Hematopoietic multipotent progenitor cell treated with erythropoietin and hydrocortisone succinate and interleukin-3 and kit ligand, for 17 days (in vitro differentiated cells): Measurements from ENCODE around the gene SNUPN.
A peak's percentile ranks its signal among the peaks of the same experiment; 100 is the strongest.

ENCODE experiments used
- DNase-seq: peaks from one replicate; pipeline ENCODE4 v3.0.0-alpha.2; 2015; ENCODE audit warnings: low spot score

SNUPN gene

DNA sequence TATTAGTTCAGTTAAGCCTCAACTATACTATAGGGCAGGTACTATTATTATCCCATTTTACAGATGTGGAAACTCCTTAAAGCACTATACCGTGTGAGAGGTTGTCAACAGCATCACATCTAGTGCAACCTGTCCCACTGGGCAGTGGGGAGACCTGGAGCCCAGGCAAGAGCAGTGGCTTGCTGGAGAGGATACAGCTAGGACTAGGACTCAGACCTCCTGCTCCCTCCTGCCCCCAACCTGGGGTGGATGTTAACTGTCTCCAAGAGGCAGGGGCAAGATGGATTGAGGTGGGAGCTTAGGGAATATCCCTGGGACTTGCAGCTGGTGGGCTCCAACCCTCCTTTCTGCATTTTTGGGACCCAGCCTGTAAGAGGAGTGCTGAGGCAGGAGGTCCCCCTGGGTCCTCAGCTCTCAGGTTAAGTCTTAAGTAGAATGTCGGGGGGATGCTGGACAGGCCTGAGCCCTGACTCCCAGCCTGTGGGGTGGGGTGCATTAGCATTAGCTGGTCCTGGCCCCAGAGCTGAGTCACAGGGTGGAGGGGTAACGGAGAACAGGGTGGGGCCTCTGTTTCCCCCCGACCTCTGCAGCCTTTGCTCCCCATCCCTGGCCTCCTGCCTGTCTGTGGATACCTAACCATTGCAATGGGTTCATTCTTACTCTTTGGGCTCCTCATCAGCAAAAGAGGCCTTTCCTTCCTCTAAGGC is 28.8 kb upstream of the SNUPN start:
- DNase-seq: no peak

DNA sequence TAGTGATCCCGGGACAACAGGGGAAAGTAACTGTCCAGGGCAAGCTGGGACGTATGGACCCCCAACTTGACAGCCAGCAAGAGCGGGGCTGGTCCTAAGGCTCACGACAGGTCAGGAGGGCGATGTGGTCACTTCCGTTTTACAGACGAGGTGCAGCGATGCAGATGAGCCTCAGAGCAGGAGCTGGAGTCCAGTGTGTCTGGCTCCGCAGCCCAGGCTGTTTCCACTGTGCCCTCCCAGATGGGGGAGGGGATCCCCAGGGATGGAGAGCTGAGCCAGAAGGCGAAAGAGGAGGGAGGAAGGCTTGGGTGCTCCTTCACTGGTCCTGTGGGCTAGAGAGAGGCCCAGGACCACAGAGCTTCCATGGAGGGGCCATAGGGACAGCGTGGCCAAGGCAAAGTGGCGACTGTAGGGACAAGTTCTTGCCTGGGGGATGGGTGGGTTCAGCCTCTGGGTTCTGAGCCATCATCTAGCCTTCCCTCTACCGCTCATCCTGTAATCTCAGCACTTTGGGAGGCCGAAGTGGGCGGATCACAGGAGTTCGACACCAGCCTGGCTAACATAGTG is 27.9 kb upstream of the SNUPN start:
- no peak for DNase-seq

DNA sequence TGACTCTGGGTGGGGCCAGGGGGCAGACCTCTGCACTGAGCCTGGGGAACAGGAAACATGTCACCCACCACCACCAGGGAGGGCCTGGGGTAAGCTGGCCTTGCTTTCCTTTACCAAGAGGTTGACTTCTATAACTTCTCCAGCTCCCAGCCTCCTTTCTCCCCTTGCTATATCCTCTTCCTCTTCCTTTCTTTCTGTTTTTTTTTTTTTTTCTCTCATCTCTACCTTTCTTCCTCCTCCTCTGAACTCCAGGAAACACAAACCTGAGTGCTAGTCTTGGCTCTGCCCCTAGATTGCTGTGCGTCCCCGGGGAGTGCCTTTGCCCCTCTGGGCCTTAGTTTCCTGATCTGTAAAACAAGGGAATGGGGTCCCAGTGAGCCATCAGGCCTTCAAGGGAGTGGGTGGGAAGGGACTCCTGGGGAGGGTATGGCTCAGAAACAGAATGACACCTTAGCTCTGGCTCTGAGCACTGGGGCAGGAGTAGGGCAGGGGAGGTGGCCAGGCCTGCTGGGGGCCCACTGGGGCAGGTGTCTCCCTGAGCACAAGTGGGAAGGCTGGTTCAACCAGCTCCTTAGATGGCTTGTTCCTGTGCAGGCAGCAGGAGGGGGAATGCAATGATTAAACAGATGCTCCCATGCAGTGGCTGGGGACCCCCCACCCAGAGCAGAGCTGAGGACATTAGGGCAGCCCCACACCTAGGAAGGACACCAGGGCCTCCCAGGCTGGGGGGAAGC is 26.5 kb upstream of the SNUPN start:
- DNase-seq: no peak

DNA sequence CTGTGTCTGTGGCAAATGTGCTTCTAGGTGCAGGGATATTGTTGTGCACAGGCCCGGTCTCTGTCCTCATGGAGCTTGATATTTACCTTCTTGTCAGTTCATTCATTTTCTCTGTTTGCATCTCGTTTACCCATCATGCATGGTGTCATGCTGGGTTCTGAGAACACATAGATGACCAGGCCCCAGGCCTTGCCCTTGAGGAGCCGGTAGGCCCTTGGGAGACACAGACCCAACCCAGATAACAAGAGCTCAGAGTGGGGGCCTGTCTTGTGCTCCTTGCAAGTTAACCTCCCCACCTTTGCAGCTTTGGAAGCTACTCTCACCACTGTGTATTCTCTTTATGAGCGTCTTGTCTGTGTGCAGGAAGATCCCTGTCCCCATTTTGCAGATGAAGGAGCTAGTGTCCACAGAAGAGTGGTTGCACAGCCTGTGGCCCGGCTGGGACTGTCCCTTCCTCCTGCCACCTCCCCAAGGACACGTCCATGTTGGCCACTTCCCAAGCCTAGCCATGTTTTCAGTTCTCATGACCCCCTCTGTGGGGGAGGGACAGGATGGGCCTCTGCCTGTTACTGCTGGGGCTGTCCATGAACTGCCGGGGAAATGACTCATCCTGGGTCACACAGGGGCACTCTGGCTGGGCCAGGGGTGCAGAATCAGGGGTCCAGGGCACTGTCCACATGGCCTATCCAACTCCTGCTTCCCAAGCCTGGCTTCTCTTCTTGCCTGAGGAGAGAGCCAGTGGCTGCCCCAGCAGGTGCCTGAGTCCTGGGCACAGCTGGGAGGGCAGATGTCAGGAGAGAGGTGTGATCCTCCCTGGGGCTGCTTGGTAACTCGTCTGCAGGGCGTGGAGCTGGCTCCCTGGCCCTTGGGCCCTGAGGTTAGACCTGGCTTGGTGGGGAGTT is 25.6 kb upstream of the SNUPN start:
- no peak for DNase-seq

DNA sequence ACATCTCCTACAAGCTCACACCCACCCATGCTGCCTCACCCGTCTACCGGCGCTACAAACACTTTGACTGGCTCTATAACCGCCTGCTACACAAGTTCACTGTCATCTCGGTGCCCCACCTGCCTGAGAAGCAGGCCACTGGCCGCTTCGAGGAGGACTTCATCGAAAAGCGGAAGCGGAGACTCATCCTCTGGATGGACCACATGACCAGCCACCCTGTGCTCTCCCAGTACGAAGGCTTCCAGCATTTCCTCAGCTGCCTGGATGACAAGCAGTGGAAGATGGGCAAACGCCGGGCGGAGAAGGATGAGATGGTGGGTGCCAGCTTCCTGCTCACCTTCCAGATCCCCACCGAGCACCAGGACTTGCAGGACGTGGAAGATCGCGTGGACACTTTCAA is 24.3 kb upstream of the SNUPN start:
- no peak for DNase-seq

DNA sequence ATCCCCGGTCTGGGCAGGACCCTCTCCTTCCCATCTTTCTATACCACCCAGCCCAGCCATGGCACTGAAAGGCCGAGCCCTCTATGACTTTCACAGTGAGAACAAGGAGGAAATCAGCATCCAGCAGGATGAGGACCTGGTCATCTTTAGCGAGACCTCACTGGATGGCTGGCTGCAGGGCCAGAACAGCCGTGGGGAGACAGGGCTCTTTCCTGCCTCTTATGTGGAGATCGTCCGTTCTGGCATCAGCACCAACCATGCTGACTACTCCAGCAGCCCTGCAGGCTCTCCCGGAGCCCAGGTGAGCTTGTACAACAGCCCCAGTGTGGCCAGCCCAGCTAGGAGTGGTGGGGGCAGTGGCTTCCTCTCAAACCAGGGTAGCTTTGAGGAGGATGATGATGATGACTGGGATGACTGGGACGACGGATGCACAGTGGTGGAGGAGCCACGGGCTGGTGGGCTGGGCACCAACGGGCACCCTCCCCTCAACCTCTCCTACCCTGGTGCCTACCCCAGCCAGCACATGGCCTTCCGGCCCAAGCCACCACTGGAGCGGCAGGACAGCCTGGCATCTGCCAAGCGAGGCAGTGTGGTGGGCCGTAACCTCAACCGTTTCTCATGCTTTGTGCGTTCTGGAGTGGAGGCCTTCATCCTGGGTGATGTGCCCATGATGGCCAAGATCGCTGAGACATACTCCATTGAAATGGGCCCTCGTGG is 23.7 kb upstream of the SNUPN start:
- DNase-seq: no peak

DNA sequence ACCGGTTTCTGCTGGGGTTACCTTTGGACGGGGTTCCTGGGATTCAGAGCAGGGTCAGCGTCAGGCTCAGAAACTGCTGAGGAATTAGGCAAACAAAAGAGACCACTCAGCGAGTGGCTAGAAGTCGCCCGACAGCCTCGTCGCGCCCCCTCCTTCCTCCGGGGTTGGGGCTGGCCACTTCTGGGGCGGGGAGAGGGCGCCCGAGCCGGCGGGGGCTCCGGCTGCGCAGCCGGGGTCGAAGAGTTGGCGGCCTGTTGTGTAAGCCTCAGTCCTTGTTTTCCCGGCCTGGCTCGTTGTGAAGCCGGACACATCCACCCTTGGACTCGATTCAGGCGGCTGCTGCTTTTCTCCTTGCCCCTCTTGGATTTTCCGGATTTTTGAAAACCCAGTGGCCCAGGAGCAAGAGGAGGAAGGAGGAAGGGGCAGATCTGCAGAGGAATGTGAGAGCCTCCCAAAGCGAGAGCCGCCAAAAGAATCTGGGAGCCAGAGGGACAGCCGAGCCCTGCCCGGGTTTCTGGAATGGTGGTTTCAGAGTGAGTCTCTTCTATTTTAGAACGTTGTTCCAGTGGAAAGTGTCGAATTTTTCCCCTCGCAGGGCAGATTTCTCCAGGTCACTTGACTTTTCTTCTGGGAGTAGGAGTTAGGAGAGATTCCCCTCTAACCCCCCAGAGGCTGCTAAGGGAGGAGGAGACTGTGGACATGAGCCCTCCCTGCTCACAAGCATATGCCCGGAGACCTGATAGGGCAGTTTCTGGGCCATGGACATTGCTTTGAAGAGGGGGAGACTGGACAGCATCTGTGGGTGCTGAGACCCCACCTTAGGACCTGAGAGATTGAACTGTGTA is 22.9 kb upstream of the SNUPN start:
- no peak for DNase-seq

DNA sequence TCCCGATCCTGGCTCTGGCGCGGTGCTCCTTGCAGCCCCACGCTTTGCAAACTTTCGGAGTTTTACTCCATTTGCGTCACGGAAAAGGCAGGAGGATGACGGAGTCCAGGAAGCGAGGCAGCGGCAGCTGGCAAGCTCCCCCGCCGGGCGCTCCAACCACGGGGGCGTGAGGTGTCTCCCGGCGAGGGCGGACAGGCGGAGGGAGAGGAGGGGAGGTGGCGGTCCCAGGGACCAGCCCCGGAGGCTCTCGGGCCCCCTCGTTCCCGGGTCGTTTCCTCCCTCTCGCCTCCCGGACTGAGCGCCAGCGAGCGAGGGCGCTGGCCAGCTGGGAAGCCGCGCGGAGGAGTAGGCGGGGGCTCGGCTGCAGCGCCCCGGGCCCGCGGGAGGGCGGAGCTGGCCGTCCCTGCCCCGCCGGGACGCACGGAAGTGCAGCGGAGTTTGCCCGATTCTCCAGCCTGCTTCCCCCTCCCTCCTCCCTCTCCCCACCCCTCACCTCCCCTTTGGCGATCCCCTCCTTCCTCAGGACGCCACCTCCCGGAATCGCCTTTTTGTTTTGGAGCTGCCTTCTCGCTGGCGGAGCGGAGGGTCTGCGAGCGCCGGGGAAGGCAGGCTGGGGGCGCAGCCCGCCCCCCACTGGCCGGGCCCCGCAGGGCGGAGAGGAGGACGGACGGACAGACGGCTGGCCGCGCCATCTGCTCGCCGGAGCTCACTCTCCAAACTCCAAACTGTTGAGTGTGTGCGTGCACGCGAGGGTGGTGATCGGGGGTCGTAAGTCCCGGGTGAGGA is 22.0 kb upstream of the SNUPN start, which contains the start of gene SNX33:
SNX33 (plus strand) TSS at position 543 of the 786 bp plus-strand sequence. CDS start 1,191 bp downstream, outside the sequence.
- no peak for DNase-seq

DNA sequence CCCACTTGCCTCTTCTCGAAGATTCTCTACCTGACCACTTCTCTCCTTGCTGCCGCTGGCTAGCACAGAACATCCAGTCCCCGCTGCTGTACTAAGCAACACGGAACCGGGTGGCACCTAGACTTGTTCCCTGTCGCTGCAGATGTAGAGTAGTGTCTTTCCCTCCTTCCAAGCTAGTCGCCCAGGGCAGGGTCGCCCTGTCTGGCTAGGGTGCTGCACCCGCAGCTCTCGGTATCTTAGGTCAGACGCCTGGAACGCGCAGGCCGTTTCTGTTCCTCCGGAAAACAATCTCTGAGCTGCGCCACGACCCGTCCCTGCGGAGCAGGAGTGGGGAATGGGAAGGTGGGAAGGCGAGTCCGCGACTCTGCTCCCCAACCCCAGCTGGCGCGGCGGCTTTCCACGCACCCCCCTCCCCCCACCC is 21.4 kb upstream of the SNUPN start:
- DNase-seq: no peak

DNA sequence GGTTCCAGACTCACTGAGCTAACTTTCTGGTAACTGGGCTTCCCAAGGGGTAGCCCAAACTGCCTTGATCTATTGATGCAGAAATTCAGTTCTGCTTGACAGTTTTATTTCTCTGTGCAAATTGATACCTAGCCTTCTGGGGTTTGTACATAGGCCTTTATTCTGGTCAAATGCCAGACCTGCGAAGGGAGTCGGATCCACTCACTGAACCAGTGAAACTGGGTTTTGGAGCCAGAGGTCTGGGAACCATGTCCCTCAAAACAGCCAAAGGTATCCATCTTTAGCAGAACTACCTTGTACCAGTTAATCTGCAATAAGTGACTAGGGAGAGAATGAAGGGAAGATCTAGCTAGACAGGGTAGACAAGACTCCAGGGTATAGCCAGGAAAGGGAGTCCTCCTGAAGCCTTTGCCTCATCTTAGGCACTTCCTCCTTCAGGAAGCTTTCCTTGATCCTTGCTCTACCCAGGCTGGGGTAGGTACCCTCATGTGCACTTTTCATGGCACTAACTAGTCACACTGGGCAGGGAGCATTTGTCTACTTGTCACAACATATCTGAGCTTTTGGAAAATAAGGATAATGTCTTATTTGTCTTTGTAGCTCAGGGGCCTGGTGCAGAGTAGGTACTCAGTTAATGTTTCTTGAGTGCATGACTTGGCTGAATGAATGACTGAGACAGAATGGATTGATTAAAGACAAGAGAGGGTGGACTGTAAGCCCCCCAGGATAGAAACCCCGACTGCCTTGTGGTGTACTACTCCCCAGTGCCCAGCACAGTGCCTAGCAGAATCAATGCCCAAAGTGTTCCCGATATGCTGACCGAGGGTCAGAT is 20.8 kb upstream of the SNUPN start:
- no peak for DNase-seq

DNA sequence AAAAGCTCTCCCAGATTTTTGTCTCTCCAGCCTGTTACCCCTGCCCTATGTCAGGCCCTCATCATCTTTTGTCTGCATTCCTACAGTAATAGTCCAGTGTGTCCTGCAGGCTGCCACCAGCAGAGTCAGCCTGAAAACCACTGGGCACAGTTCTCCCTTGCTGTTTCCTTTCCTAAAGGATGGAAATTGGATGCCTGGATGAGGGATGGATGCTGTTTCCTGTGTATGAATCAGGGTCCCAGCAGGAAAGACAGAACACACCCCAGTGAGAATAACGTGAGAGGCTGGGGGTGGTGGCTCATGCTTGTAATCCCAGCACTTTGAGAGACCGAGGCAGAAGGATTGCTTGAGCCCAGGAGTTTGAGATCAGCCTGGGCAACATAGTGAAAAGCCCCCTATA is 18.9 kb upstream of the SNUPN start:
- no peak for DNase-seq

DNA sequence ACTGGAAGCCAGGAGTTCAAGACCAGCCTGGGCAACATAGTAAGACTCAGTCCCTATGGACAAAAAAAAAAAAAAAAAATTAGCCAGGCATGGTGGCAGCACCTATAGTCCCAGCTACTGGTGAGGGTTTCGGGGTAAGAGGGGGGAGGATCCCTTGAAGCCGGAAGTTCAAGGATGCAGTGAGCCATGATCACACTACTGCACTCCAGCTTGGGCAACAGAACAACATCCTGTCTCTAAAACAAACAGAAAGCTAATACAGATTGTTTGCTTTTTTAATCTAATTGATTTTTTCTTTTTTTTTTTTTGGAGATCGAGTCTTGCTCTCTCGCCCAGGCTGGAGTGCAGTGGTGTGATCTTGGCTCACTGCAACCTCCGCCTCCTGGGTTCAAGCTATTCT is 16.1 kb upstream of the SNUPN start:
- no peak for DNase-seq

DNA sequence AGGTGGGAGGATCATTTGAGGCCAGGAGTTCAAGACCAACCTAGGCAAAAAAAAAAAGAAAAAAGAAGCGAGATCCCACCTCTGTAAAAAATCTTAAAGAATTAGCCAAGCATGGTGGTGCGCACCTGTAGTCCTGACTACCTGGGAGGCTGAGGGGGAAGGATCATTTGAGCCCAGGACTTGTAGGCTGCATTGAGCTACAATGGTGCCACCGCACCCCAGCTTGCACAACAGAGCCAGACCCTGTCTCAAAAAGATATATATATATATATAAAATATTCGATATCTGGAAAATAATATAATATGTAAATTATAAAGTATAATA is 15.6 kb upstream of the SNUPN start:
- no peak for DNase-seq

DNA sequence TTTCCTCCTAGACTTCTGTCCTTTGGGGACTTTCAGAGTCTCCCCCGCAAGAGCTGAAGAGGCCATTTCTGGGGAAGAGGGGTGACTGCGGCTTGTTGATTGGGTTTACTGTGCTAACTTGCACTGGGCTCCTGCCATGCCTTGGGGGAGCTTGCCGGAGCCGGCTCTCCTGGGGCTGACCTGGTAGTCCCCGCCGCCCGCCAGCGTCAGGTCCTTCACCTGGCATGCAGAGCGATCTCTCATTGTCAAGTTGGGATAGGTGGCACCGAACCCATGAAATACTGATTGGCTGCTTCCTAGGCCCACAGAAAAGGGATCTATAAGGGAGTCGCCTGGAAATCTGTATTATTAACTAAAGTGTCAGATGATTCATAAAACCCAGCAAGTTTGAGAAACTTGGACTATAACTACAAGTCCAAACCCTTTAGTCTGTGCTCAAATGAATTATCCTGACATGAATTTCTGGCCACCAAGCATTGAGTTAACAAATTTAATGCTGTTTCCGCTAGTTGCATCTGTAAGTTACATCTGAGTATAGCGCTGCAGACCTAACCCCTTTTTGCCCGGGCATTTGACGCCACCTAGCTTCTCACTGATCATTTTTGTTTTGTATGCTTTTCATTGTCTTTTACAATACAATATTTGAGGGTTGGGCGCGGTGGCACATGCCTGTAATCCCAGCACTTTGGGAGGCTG is 15.1 kb upstream of the SNUPN start:
- peak; percentile 25 for DNase-seq

DNA sequence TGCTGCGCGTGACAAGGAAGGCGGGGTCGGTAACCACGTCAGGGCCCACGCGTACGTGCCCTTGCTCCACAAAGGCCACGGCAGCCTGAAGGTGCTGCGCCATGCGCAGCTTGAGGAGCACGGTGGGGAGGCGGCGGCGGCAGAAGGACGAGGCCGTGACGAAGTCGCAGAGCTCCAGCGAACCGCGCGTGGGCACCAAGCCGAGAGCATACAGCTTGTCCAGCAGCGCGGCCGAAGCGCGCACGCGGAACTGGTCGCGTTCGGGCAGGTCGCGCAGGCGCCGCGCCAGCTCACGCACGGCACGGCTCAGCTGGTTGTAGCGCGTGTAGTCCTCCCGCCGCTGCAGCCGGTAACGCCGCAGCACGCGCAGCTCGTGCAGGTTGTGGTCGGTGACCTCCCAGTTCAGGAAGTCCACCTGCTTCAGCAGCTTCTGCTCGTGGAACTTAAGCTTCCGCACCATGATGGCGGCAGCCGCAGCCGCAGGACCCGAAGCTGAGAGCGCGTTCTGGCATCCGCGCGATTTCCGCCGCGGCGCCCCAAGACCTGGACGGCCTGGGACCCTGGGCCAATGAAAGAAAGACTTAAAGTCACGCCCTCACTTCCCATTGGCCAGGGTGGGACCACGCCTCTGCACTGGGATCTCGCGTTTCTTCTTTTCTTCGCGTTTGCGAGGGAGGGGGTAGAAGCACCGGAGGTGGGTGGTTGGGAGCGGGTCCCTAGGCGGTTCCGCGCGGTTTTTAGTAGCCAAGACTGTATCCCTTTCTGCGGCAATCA is 14.4 kb upstream of the SNUPN start, which contains the start of gene IMP3:
IMP3 (minus strand) TSS at position 516 of the 774 bp plus-strand sequence; CDS start at position 460, 56 bp downstream.
- peak; percentile 90 for DNase-seq

DNA sequence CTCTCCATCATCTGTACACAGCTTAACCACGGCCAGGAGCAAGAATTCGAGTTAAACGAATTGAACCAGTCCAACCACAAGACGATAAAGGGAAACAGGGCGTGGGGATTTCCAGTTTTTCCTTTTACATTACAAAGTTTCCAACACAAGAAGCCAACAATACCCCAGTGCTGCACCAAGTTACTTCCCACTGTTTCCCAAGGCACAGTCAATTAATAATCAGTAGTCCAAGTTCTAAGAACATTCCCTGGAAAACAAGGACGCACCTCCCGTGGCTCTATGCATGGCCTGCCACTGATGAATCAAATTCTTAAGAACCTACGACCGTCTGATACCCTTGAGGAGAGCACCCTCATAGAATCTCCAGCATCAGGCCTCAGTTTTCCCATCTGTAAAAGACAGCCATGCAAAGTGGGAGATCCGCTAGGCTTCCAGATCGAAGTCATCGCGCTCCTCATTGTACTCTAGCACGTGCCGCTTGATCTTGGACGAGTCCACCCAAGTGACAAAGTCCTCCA is 13.7 kb upstream of the SNUPN start:
- DNase-seq: no peak
